K562 (cell line): ENCODE results near the gene CFAP54. TPM values are rescaled to one million over a fixed set of nuclear protein-coding genes. Genes with fewer than 3 reads are reported as not detected.

Experiments used
- ATAC-seq: fragments of 200-7000 bp; cut with Tn5 transposase; 3 replicates; pipeline ENCODE4 v1.9.1; 2020; ENCODE audit warnings: moderate library complexity
- BruUV-seq: library from RNA; stranded (reverse); fragments of 400-500 nt; replicated peaks from 2 replicates; lab custom pipeline; 2021; lab: Mats Ljungman, UMichigan
- CTCF ChIA-PET: fragments of 300-600 bp; formaldehyde crosslinking; extraction: SDS; loops from one replicate; lab custom pipeline; 2021; ENCODE audit warnings: low intra/inter-chr PET ratio; lab: Yijun Ruan, JAX
- POLR2A ChIA-PET: fragments of 300-600, 350-650 bp; sonication (Branson Sonifier 250); formaldehyde crosslinking; extraction: SDS; loops from one replicate; lab custom pipeline; 2021; ENCODE audit warnings: antibody characterized with exemption, inconsistent platforms; lab: Yijun Ruan, JAX
- DNase-seq, 4 experiments: peaks; one replicate each; pipeline versions ENCODE4 v3.0.0 to v3.0.0-alpha.2; 2011 to 2018; ENCODE audit warnings: low spot score in 3 of 4, mixed read lengths in 3 of 4; ENCODE audit errors: extremely low read depth in 1 of 4
- FAIRE-seq: peaks from 2 replicates; lab custom pipeline; 2011; peaks lifted over from hg19 to GRCh38; lab: Jason Lieb, UNC
- H2AFZ ChIP-seq: 2 replicates; pipeline ENCODE4 v1.6.0; 2011; ENCODE audit warnings: low read depth, low read length, control low read depth, inconsistent platforms
- H3K27ac ChIP-seq: fragments of 200-600 bp; 3 replicates; pipeline ENCODE4 v1.8.0; 2011; ENCODE audit warnings: low read depth, mild to moderate bottlenecking, control low read depth, inconsistent platforms, low read length, moderate library complexity, mixed read lengths; ENCODE audit errors: extremely low read depth
- H3K27me3 ChIP-seq, 2 experiments: fragments of 300-600 bp in 1 of 2; 2 replicates in 1 of 2; 3 replicates in 1 of 2; pipeline versions ENCODE4 v1.6.0 to v1.8.0; 2011; ENCODE audit warnings: inconsistent platforms in 2 of 2, low read length in 2 of 2, mild to moderate bottlenecking in 1 of 2, mixed read lengths in 1 of 2, moderate library complexity in 1 of 2; ENCODE audit not compliant: control insufficient read depth in 2 of 2, insufficient read depth in 2 of 2
- H3K36me3 ChIP-seq: fragments of 300-600 bp; 3 replicates; pipeline ENCODE4 v1.8.0; 2011; ENCODE audit warnings: mild to moderate bottlenecking, low read length, inconsistent platforms; ENCODE audit not compliant: control insufficient read depth, insufficient read depth
- H3K4me1 ChIP-seq, 2 experiments: fragments of 200-600 bp in 1 of 2; replicated peaks in 1 of 2; 2 replicates in 1 of 2; 3 replicates in 1 of 2; pipeline versions ENCODE4 v1.5.1 to v1.8.0; 2011; ENCODE audit warnings: inconsistent platforms in 2 of 2, low read length in 2 of 2, mild to moderate bottlenecking in 1 of 2, mixed read lengths in 1 of 2, moderate library complexity in 1 of 2; ENCODE audit not compliant: control insufficient read depth in 2 of 2, insufficient read depth in 2 of 2
- H3K4me2 ChIP-seq: 2 replicates; pipeline ENCODE4 v1.6.1; 2011; ENCODE audit warnings: low read length, control low read depth, inconsistent platforms, mixed read lengths; ENCODE audit not compliant: insufficient read depth
- H3K4me3 ChIP-seq: fragments of 200-600 bp; sonication (generic), shearing (Covaris generic); 2 replicates; pipeline ENCODE4 v1.5.1; 2016; ENCODE audit warnings: control low read depth, inconsistent platforms
- H3K79me2 ChIP-seq: fragments of 200-600 bp; 3 replicates; pipeline ENCODE4 v1.8.0; 2011; ENCODE audit warnings: low read length, inconsistent platforms; ENCODE audit not compliant: control insufficient read depth, insufficient read depth
- H3K9ac ChIP-seq, 2 experiments: 2 replicates each; pipeline versions ENCODE4 v1.6.0 to v1.6.1; 2011; ENCODE audit warnings: low read depth in 2 of 2, low read length in 2 of 2, control low read depth in 1 of 2, inconsistent platforms in 1 of 2, mild to moderate bottlenecking in 1 of 2, mixed read lengths in 1 of 2; ENCODE audit not compliant: insufficient read depth in 1 of 2
- H3K9me1 ChIP-seq: one replicate; pipeline ENCODE4 v1.6.0; 2011; ENCODE audit warnings: inconsistent platforms, mild to moderate bottlenecking, low read length, moderate library complexity; ENCODE audit not compliant: control insufficient read depth, insufficient read depth
- H3K9me3 ChIP-seq: replicated peaks from 2 replicates; pipeline ENCODE4 v1.5.1; 2011; ENCODE audit warnings: low read depth, low read length, inconsistent platforms; ENCODE audit not compliant: control insufficient read depth, insufficient read depth
- H4K20me1 ChIP-seq: replicated peaks from 2 replicates; pipeline ENCODE4 v1.6.1; 2011; ENCODE audit warnings: low read length, inconsistent platforms, mixed read lengths; ENCODE audit not compliant: control insufficient read depth, insufficient read depth
- CCAR2 ChIP-seq: fragments of 200-400 bp; formaldehyde crosslinking; IDR thresholded peaks from 2 replicates; pipeline ENCODE4 v1.6.1; 2017; ENCODE audit warnings: mild to moderate bottlenecking, low read depth, low read length
- HNRNPLL ChIP-seq: fragments of 200-400 bp; formaldehyde crosslinking; IDR thresholded peaks from 2 replicates; pipeline ENCODE4 v1.6.1; 2017; ENCODE audit warnings: low read length, low read depth, mild to moderate bottlenecking; ENCODE audit not compliant: poor library complexity, severe bottlenecking
- PRPF4 ChIP-seq: fragments of 200-400 bp; formaldehyde crosslinking; IDR thresholded peaks from one replicate; pipeline ENCODE4 v1.6.1; 2017; ENCODE audit warnings: low read length, low read depth, mild to moderate bottlenecking; ENCODE audit not compliant: insufficient read depth, poor library complexity, severe bottlenecking
- RBM14 ChIP-seq: fragments of 200-400 bp; formaldehyde crosslinking; IDR thresholded peaks from 2 replicates; pipeline ENCODE4 v1.6.1; 2018; ENCODE audit warnings: low read depth, mild to moderate bottlenecking, low read length, moderate library complexity, borderline replicate concordance; ENCODE audit not compliant: insufficient read depth
- YBX1 ChIP-seq: fragments of 450-650 bp; IDR thresholded peaks from 2 replicates; pipeline ENCODE4 v1.7.1; 2016; ENCODE audit warnings: mild to moderate bottlenecking
- ZC3H11A ChIP-seq: IDR thresholded peaks from 2 replicates; pipeline ENCODE4 v1.6.1; 2012; ENCODE audit warnings: low read depth, low read length, improper control_type of control experiment
- ZNF280B ChIP-seq: fragments of 250-450 bp; sonication (Bioruptor Pico); IDR thresholded peaks from 2 replicates; pipeline ENCODE4 v1.5.1; 2021; ENCODE audit warnings: mild to moderate bottlenecking
- WGBS: fragments of 100-300 bp; shearing (Covaris generic); methylation state at CpG from one replicate; pipeline ENCODE4 v1.1.6; 2016; ENCODE audit warnings: low coverage, mixed read lengths; ENCODE audit not compliant: insufficient coverage; ENCODE audit errors: missing lambda C conversion rate; 5-methylcytosine and 5-hydroxymethylcytosine counted together
- in situ Hi-C: fragments of 300-500 bp; cut with MboI; formaldehyde crosslinking; loops from 4 replicates; pipeline ENCODE4 v1.15.0; 2018; ENCODE audit warnings: inconsistent platforms, mixed read lengths
- intact Hi-C: fragments of 100-400 bp; cut with micrococcal nuclease; formaldehyde crosslinking; loops from 2 replicates; pipeline ENCODE4 v1.14.2; 2022
- polyA plus RNA-seq, 8 experiments: library from polyadenylated mRNA; depleted of rRNA in 4 of 8; stranded (reverse) in 5 of 8; unstranded in 3 of 8; fragments of >200 nt; fragmentation: Nextera tagmentation in 2 of 8; fragmentation: Illumina TruSeq in 1 of 8; extraction: Ambion mirVana in 2 of 8; extraction: Trizol in 1 of 8; gene quantifications; 2 replicates each; pipeline versions ENCODE4 v1.2.1 to v1.2.3, GENCODE V29; 2011 to 2014; ENCODE audit warnings: inconsistent platforms in 1 of 8, missing spikeins in 1 of 8
- total RNA-seq, 7 experiments: library from RNA; depleted of rRNA in 6 of 7; stranded (reverse); fragments of >200 nt in 6 of 7; fragmentation: Illumina TruSeq in 2 of 7; extraction: Trizol in 2 of 7; gene quantifications; 2 replicates each; pipeline versions ENCODE4 v1.2.1 to v1.2.3, GENCODE V29; 2011 to 2021; ENCODE audit warnings: low replicate concordance in 1 of 7

The CFAP54 gene
- total and polyA plus RNA-seq, 9 of the 15 experiments (the other 6 are each of a cell fraction or from before 2014, with no cell fraction given) = 0.03 to 0.23 (median 0.10) TPM; not detected in 3

GRCh38 chr12:96471368-96472050 is 17.9 kb upstream of the CFAP54 start:
- Histone ChIP-seq H3K79me2 (no peaks in the 10 kb centered on the region), H3K27me3 (no peaks in the 10 kb centered on the region), H3K4me2 (no peak overlapping the region), H4K20me1 (no peaks in the 10 kb centered on the region), H2AFZ (no peak overlapping the region), H3K9me3 (no peaks in the 10 kb centered on the region), H3K9me1 (no peaks in the 10 kb centered on the region), H3K4me3 (no peak overlapping the region), H3K9ac (no peak overlapping the region), H3K4me1 (no peaks in the 10 kb centered on the region; a peak in 2 of 5 replicates), H3K27ac (no peak overlapping the region), H3K36me3 (no peaks in the 10 kb centered on the region)
- in situ Hi-C loops = no loop called here
- DNase-seq = no peak
- WGBS = 18% methylated on average over 2 of the region's 2 CpGs
- BruUV-seq = no TSS peak
- intact Hi-C loops = no loop called here
- POLR2A ChIA-PET = no interaction called here
- ATAC-seq = no peak
- CTCF ChIA-PET = no interaction called here
- TF ChIP-seq YBX1 (no peak), HNRNPLL (no peak), PRPF4 (no peak), RBM14 (no peak), ZNF280B (CRISPR knock-in tag) (no peak), ZC3H11A (no peak), CCAR2 (no peak)
- no peak for FAIRE-seq
